ENCODE results near the gene EML1. TPM values are rescaled to one million over a fixed set of nuclear protein-coding genes. Genes with fewer than 3 reads are reported as not detected.

EML1 gene, protein sequence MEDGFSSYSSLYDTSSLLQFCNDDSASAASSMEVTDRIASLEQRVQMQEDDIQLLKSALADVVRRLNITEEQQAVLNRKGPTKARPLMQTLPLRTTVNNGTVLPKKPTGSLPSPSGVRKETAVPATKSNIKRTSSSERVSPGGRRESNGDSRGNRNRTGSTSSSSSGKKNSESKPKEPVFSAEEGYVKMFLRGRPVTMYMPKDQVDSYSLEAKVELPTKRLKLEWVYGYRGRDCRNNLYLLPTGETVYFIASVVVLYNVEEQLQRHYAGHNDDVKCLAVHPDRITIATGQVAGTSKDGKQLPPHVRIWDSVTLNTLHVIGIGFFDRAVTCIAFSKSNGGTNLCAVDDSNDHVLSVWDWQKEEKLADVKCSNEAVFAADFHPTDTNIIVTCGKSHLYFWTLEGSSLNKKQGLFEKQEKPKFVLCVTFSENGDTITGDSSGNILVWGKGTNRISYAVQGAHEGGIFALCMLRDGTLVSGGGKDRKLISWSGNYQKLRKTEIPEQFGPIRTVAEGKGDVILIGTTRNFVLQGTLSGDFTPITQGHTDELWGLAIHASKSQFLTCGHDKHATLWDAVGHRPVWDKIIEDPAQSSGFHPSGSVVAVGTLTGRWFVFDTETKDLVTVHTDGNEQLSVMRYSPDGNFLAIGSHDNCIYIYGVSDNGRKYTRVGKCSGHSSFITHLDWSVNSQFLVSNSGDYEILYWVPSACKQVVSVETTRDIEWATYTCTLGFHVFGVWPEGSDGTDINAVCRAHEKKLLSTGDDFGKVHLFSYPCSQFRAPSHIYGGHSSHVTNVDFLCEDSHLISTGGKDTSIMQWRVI
- 1 to 10 TPM in 1 of 5 donors, under 1 TPM in 2, not detected in 2; 0.53 to 1.4 (median 0.60) TPM for total RNA-seq
- 0.11 TPM for total RNA-seq (2013)
- 0 to 14.5 (median 0.62) reads per million in 29 experiments for total RNA-seq

DNA sequence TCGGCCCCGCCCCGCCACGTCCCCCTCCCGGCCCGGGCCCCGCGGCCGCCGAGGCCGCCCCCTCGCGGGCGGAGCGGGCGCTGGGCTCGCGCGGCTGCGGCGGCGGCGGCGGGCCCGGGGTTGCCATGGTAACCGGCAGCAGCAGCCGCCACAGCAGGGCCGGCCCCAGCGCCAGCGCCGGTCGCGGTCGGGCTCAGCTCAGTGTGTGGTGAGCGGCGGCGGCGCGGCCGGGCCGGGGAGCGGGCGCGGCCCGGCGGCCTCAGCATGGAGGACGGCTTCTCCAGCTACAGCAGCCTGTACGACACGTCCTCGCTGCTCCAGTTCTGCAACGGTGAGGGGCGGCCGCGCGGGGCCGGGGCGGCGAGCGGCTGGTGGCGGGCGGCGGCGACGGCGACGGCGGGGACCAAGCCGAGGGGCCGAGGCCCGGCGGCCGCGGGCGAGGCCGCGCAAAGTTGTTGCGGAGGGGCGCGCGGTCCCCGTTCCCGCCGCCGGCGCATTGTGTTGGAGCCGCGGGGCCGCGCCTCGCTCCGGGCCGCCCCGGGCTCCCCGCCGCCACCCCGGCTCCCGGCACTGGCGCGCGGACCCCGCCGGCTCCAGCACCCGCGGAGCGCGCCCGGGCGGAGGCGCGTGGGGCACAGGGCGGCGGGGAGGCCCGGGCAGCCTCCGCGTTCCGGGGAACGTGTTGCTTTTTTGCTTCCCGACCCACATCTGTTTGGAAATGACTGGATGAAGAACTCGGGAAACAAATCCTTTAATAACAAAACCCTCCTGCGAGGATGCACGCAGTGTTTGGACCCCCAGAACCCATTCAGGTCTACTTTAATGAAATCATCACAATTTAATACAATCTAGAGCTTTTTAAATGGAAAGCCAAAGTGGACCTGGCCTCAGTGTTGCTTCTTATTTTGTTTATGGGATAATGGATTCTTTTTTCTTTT lies at the start of gene EML1:
TSS of gene EML1 (plus strand) at position 201 of the 938 bp plus-strand sequence. CDS start at position 265, 64 bp downstream.
- DNase-seq (peak; percentile 5 to 87 (median 49)), ATAC-seq (replicated peaks in 1 of 4) (peak; percentile 84 to 93 (median 90))
- under 1% methylated on average over 108 of the region's 121 CpGs for WGBS (ENCODE audit: insufficient coverage)
- Mint-ChIP-seq H3K36me3 (no peaks in the 10 kb centered on the region), H3K27me3 (peaks cover 25 to 29% of the 10 kb centered on the region in 2 donors), H3K4me3 (peak within 1 kb of the TSS; percentile 72 to 79 (median 76)), H3K4me1 (peaks cover 23 to 31% (median 28%) of the 10 kb centered on the region in 3 donors), H3K27ac (peak within 1 kb of the TSS; percentile 23 to 46), H3K9me3 (no peaks in the 10 kb centered on the region)
- Histone ChIP-seq H3K27ac (ENCODE audit: low read length) (no peak within 1 kb of the TSS), H3K36me3 (ENCODE audit: control insufficient read depth in 2 of 2, extremely low read depth in 1 of 2, insufficient read depth in 1 of 2, low read length in 1 of 2) (no peaks in the 10 kb centered on the region), H3K9me3 (peaks cover 4% of the 10 kb centered on the region), H3K4me3 (ENCODE audit: control insufficient read depth in 1 of 2, extremely low read depth in 1 of 2, low read length in 1 of 2) (peak within 1 kb of the TSS; percentile 12 to 44), H3K4me1 (ENCODE audit: control insufficient read depth in 1 of 2, extremely low read depth in 1 of 2, insufficient read depth in 2 of 2, low read length in 2 of 2) (peaks cover 0 to 8% of the 10 kb centered on the region in 2 experiments), H3K27me3 (replicated peaks in 1 of 2; ENCODE audit: control insufficient read depth in 2 of 2, extremely low read depth in 1 of 2, insufficient read depth in 2 of 2, low read length in 1 of 2) (peaks cover 14 to 21% of the 10 kb centered on the region in 2 experiments)
- CTCF ChIA-PET = interaction anchor here in 1 of 2 donors (0.6 kb wide), 1 partner anchor 91 kb away, joined by 3 read pairs; no protein-coding TSS in a partner anchor
- POLR2A ChIA-PET = interaction anchor here in 1 of 2 donors (0.7 kb wide), 1 partner anchor 19 kb away, joined by 5 read pairs; no protein-coding TSS in a partner anchor

DNA sequence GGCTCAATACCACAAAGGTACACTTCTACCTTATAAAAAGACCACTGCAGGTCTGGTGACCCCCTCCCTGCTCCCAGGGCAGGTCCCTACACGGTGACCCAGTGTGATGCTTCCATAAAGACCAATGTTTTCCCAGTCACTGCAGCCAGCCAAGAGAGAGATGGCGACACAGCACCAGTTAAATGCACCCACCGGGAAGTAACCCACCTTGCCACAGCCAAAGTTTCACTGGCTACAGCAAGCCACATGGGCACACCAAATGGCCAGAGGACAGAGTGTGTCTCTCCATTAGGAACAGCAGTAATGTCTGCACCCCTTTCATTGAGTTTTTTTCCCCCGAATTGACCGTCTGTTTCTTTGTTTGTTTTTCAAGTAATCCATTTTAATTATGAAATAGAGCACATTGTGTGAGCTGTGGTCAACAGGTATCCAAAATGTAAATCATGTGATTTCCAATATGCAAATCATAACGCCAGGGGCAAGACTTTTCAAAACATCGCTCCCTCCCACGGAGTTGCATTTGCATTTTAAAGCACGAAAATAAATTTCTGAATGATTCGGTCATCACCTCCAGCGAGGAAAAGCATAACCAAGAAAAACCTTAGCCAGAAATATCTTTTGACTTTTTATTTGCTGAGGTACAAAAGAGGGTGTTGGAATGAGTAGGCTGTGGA lies 48.9 kb upstream of the EML1 start:
- Mint-ChIP-seq H3K27ac (no peak overlapping the region), H3K4me3 (no peak overlapping the region)
- POLR2A ChIA-PET = no interaction called here

DNA sequence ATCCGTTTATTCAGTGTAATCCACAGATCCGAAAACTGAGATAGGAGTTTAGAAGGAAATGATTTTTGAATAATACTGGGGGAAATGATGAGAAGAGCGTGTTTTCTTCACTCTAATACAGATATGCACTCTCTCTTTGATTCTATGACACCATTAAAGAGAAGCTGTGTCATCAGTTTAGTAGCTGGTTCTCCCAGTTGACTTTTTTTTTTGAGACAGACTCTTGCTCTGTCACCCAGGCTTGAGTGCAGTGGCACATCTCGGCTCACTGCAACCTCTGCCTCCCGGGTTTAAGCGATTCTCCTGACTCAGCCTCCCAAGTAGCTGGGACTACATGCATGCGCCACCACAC lies 48.4 kb upstream of the EML1 start:
- Histone ChIP-seq H3K27ac (ENCODE audit: low read length) (no peak overlapping the region), H3K36me3 (ENCODE audit: control insufficient read depth in 2 of 2, extremely low read depth in 1 of 2, insufficient read depth in 1 of 2, low read length in 1 of 2) (no peaks in the 10 kb centered on the region), H3K4me3 (ENCODE audit: control insufficient read depth in 1 of 2, extremely low read depth in 1 of 2, low read length in 1 of 2) (no peak overlapping the region), H3K9me3 (no peaks in the 10 kb centered on the region), H3K4me1 (ENCODE audit: control insufficient read depth in 1 of 2, extremely low read depth in 1 of 2, insufficient read depth in 2 of 2, low read length in 2 of 2) (peaks cover 0 to 12% of the 10 kb centered on the region in 2 experiments), H3K27me3 (replicated peaks in 1 of 2; ENCODE audit: control insufficient read depth in 2 of 2, extremely low read depth in 1 of 2, insufficient read depth in 2 of 2, low read length in 1 of 2) (peaks cover 0 to 50% of the 10 kb centered on the region in 2 experiments)
- Mint-ChIP-seq H3K36me3 (no peaks in the 10 kb centered on the region), H3K4me3 (no peak overlapping the region), H3K4me1 (peaks cover 10 to 17% (median 12%) of the 10 kb centered on the region in 3 donors), H3K9me3 (no peaks in the 10 kb centered on the region), H3K27me3 (peaks cover 12 to 36% of the 10 kb centered on the region in 2 donors), H3K27ac (no peak overlapping the region)
- ATAC-seq (replicated peaks in 1 of 4) (no peak), DNase-seq (no peak)
- ChIA-PET POLR2A (no interaction called here), CTCF (no interaction called here)
- WGBS (ENCODE audit: insufficient coverage) = 96% methylated on average over 4 of the region's 7 CpGs

More for the DNA sequence above, 48.9 kb upstream of the EML1 start:
- WGBS (ENCODE audit: insufficient coverage) = 76% methylated on average over 5 of the region's 11 CpGs
- CTCF ChIA-PET = no interaction called here
- no peak for ATAC-seq (replicated peaks in 1 of 4)
- H3K27me3 Mint-ChIP-seq = peaks cover 16 to 39% of the 10 kb centered on the region in 2 donors
- no peaks in the 10 kb centered on the region for H3K9me3 ChIP-seq
- no peaks in the 10 kb centered on the region for H3K9me3 Mint-ChIP-seq
- no peaks in the 10 kb centered on the region for H3K36me3 Mint-ChIP-seq
- H3K4me1 ChIP-seq (ENCODE audit: control insufficient read depth in 1 of 2, extremely low read depth in 1 of 2, insufficient read depth in 2 of 2, low read length in 2 of 2) = peaks cover 0 to 12% of the 10 kb centered on the region in 2 experiments
- H3K4me1 Mint-ChIP-seq = peaks cover 10 to 17% (median 12%) of the 10 kb centered on the region in 3 donors
- no peak overlapping the region for H3K27ac ChIP-seq (ENCODE audit: low read length)
- H3K4me3 ChIP-seq (ENCODE audit: control insufficient read depth in 1 of 2, extremely low read depth in 1 of 2, low read length in 1 of 2) = no peak overlapping the region
- H3K27me3 ChIP-seq (replicated peaks in 1 of 2; ENCODE audit: control insufficient read depth in 2 of 2, extremely low read depth in 1 of 2, insufficient read depth in 2 of 2, low read length in 1 of 2) = peaks cover 0 to 50% of the 10 kb centered on the region in 2 experiments
- DNase-seq = no peak
- H3K36me3 ChIP-seq (ENCODE audit: control insufficient read depth in 2 of 2, extremely low read depth in 1 of 2, insufficient read depth in 1 of 2, low read length in 1 of 2) = no peaks in the 10 kb centered on the region

DNA sequence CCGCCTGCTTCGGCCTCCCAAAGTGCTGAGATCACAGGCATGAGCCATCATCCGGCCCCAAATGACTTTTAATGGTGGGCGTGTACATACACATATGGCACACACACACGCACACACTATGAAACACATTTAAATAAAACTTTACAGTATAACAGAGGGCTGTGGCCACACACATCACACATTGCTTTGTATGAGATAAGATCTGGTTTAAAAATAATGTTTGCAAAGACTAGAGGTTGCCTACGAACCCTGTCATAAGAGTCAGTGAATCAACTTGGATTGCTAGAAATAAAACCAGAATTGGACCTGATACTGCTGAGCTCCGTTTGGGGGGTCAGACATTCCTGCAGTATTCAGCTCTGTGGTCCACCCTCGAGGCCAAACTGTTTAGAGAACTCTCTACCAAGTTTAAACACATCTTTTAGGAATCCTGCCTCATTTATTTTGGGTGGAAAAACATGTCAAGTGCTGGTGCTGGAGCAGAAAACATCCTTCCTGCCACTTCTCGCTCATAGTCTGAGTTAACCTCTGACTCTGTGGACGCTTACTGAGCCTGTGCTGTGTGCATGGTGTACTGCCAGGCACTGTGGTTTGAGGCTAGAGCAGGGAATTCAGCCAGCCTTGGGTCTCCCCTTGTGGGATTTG lies 47.8 kb upstream of the EML1 start:
- ATAC-seq (replicated peaks in 1 of 4) (no peak), DNase-seq (no peak)
- POLR2A ChIA-PET = no interaction called here
- WGBS (ENCODE audit: insufficient coverage) = 43% methylated on average over 6 of the region's 10 CpGs
- CTCF ChIA-PET = no interaction called here
- peaks cover 0 to 12% of the 10 kb centered on the region in 2 experiments for H3K4me1 ChIP-seq (ENCODE audit: control insufficient read depth in 1 of 2, extremely low read depth in 1 of 2, insufficient read depth in 2 of 2, low read length in 2 of 2)
- Mint-ChIP-seq H3K4me3 (no peak overlapping the region), H3K4me1 (peaks cover 10 to 17% (median 12%) of the 10 kb centered on the region in 3 donors), H3K27me3 (peaks cover 11 to 36% of the 10 kb centered on the region in 2 donors), H3K36me3 (no peaks in the 10 kb centered on the region), H3K9me3 (no peaks in the 10 kb centered on the region), H3K27ac (no peak overlapping the region)
- H3K4me3 ChIP-seq (ENCODE audit: control insufficient read depth in 1 of 2, extremely low read depth in 1 of 2, low read length in 1 of 2) = no peak overlapping the region
- H3K27me3 ChIP-seq (replicated peaks in 1 of 2; ENCODE audit: control insufficient read depth in 2 of 2, extremely low read depth in 1 of 2, insufficient read depth in 2 of 2, low read length in 1 of 2) = peaks cover 0 to 52% of the 10 kb centered on the region in 2 experiments
- no peaks in the 10 kb centered on the region for H3K36me3 ChIP-seq (ENCODE audit: control insufficient read depth in 2 of 2, extremely low read depth in 1 of 2, insufficient read depth in 1 of 2, low read length in 1 of 2)
- H3K9me3 ChIP-seq = no peaks in the 10 kb centered on the region
- H3K27ac ChIP-seq (ENCODE audit: low read length) = no peak overlapping the region

DNA sequence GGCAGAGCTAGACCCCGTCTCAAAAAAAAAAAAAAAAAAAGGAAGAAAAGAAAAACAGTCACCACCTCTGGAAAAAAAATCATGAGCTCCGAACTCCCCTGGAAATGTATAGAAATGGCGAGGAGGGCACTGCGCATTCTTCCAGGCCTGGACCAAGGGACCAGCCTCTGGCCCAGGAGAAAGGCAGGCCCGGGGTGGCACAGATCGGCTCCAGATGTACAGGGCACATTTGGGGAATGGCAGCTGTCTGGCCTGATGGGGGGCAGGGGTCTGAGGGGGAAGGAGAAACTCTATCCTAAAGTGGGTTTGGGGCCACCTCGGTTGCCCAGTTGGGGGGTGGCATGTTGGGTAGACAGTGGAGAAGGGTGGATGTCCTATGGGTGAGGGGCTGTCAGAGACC lies 46.0 kb upstream of the EML1 start:
- Mint-ChIP-seq H3K36me3 (no peaks in the 10 kb centered on the region), H3K9me3 (no peaks in the 10 kb centered on the region), H3K27me3 (peaks cover 13 to 38% of the 10 kb centered on the region in 2 donors), H3K4me3 (peak overlapping the region in 1 of 3 donors; percentile 40), H3K27ac (no peak overlapping the region), H3K4me1 (peaks cover 12 to 18% (median 17%) of the 10 kb centered on the region in 3 donors)
- WGBS (ENCODE audit: insufficient coverage) = 100% methylated on average over 2 of the region's 7 CpGs
- no peaks in the 10 kb centered on the region for H3K36me3 ChIP-seq (ENCODE audit: control insufficient read depth in 2 of 2, extremely low read depth in 1 of 2, insufficient read depth in 1 of 2, low read length in 1 of 2)
- H3K4me3 ChIP-seq (ENCODE audit: control insufficient read depth in 1 of 2, extremely low read depth in 1 of 2, low read length in 1 of 2) = no peak overlapping the region
- ATAC-seq (replicated peaks in 1 of 4) (no peak), DNase-seq (no peak)
- CTCF ChIA-PET = no interaction called here
- H3K4me1 ChIP-seq (ENCODE audit: control insufficient read depth in 1 of 2, extremely low read depth in 1 of 2, insufficient read depth in 2 of 2, low read length in 2 of 2) = peaks cover 0 to 12% of the 10 kb centered on the region in 2 experiments
- peaks cover 0 to 66% of the 10 kb centered on the region in 2 experiments for H3K27me3 ChIP-seq (replicated peaks in 1 of 2; ENCODE audit: control insufficient read depth in 2 of 2, extremely low read depth in 1 of 2, insufficient read depth in 2 of 2, low read length in 1 of 2)
- no peak overlapping the region for H3K27ac ChIP-seq (ENCODE audit: low read length)
- POLR2A ChIA-PET = no interaction called here
- no peaks in the 10 kb centered on the region for H3K9me3 ChIP-seq
